ENCODE data around the gene ITPRIPL2.
A peak's percentile ranks its signal among the peaks of the same experiment; 100 is the strongest.

The ITPRIPL2 gene

DNA sequence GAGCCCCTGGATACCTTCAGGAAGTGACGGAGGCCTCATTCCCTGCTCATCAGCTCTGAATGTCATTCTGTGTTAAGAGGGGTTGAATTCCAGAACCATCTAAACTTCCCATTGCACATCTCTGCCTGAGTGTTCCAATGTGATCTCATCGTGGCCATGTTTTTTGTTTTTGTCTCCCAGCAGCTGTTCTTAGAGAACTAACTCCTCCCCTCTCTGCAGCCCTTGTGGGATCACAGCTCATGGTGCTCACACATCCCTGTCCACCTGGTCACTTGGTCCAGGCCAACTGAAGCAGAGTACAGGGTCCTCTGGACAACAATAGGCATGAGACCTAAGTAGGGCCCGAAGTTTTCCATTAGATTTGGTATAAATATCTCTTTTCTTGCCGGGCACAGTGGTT lies 48.3 kb downstream of the ITPRIPL2 start:
- Histone ChIP-seq H3K27ac (ENCODE audit: low read length) (no peak overlapping the region), H3K4me3 (ENCODE audit: low read length) (no peak overlapping the region), H3K27me3 (ENCODE audit: control insufficient read depth, insufficient read depth, low read length) (no peaks in the 10 kb centered on the region), H3K9ac (ENCODE audit: low read length) (no peak overlapping the region), H3K9me3 (ENCODE audit: control insufficient read depth, low read depth, low read length) (no peaks in the 10 kb centered on the region), H3K4me1 (ENCODE audit: control insufficient read depth, low read depth, low read length) (no peaks in the 10 kb centered on the region), H3K36me3 (ENCODE audit: control insufficient read depth, low read depth, low read length) (no peaks in the 10 kb centered on the region)

- Histone ChIP-seq H3K27me3 (ENCODE audit: control insufficient read depth, insufficient read depth, low read length) (no peaks in the 10 kb centered on the region), H3K27ac (ENCODE audit: low read length) (no peak overlapping the region), H3K36me3 (ENCODE audit: control insufficient read depth, low read depth, low read length) (no peaks in the 10 kb centered on the region), H3K9me3 (ENCODE audit: control insufficient read depth, low read depth, low read length) (no peaks in the 10 kb centered on the region), H3K4me1 (ENCODE audit: control insufficient read depth, low read depth, low read length) (no peaks in the 10 kb centered on the region), H3K4me3 (ENCODE audit: low read length) (no peak overlapping the region), H3K9ac (ENCODE audit: low read length) (no peak overlapping the region)
These were observed 49.5 kb downstream of the ITPRIPL2 start for GRCh38 chr16:19163215-19163614.

DNA sequence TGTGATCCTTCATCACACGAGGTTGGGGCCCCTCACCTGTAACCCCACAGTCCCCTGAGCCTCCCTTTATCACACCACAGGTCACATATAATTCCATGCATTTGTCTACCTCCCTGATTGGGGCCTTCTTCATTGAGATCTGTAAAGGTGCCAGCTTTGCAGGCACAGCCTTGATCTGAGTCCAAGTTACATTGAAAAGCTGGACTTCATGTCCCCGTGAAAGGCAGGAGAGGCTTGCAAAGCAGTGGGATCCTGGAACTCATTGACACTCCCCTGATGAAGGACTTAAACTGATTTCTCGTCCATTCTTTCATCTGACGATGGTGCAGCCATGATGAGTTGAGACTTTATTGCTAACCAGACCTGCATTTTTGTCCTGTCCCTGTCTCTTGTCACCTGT lies 50.5 kb downstream of the ITPRIPL2 start:
- H3K27me3 ChIP-seq (ENCODE audit: control insufficient read depth, insufficient read depth, low read length): peaks cover 10% of the 10 kb centered on the region
- H3K9me3 ChIP-seq (ENCODE audit: control insufficient read depth, low read depth, low read length): no peaks in the 10 kb centered on the region
- H3K4me3 ChIP-seq (ENCODE audit: low read length): no peak overlapping the region
- H3K9ac ChIP-seq (ENCODE audit: low read length): no peak overlapping the region
- no peak overlapping the region for H3K27ac ChIP-seq (ENCODE audit: low read length)
- no peaks in the 10 kb centered on the region for H3K36me3 ChIP-seq (ENCODE audit: control insufficient read depth, low read depth, low read length)
- H3K4me1 ChIP-seq (ENCODE audit: control insufficient read depth, low read depth, low read length): no peaks in the 10 kb centered on the region

DNA sequence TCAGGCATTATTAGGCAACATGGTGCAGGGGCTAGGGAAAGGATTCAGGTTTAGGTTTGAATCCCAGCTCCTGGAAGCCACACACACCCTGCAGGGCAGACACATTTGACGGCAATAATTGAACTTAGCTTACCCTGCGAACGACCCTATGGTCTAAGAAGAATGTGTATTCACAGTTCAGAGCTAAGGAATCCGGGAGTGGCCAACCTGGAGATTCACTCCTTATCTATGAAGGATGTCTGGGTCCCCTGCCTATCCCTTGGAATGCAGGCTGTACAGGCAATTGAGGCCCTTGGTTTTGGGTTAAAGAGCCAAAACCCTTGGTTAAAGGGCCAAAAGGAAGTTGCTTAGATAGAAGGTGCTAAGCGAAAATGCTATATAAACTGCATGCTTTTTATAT lies 51.3 kb downstream of the ITPRIPL2 start:
- H3K9me3 ChIP-seq (ENCODE audit: control insufficient read depth, low read depth, low read length): no peaks in the 10 kb centered on the region
- peaks cover 19% of the 10 kb centered on the region for H3K27me3 ChIP-seq (ENCODE audit: control insufficient read depth, insufficient read depth, low read length)
- no peaks in the 10 kb centered on the region for H3K4me1 ChIP-seq (ENCODE audit: control insufficient read depth, low read depth, low read length)
- no peaks in the 10 kb centered on the region for H3K36me3 ChIP-seq (ENCODE audit: control insufficient read depth, low read depth, low read length)
- H3K4me3 ChIP-seq (ENCODE audit: low read length): no peak overlapping the region
- H3K27ac ChIP-seq (ENCODE audit: low read length): no peak overlapping the region
- no peak overlapping the region for H3K9ac ChIP-seq (ENCODE audit: low read length)

DNA sequence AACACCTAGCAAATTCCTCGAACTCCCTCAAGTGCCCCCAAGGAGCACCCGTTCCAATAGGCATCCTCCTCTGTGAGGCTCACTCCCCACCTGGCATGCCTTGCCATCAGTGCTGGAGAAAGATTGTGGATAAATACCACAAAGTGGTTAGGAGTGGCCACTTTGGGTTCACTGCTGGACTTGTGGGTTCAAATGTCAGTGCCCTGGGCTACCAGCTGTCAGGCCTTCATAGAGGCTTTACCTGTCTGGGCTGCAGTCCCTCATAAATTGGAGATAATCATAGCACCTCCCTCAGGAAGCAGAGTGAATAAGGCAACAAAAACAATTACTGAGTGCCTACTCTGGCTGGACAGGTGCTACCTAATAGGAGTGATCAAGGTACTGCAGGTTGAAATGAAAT lies 52.7 kb downstream of the ITPRIPL2 start:
- no peak overlapping the region for H3K9ac ChIP-seq (ENCODE audit: low read length)
- no peak overlapping the region for H3K4me3 ChIP-seq (ENCODE audit: low read length)
- peaks cover 26% of the 10 kb centered on the region for H3K27me3 ChIP-seq (ENCODE audit: control insufficient read depth, insufficient read depth, low read length)
- H3K4me1 ChIP-seq (ENCODE audit: control insufficient read depth, low read depth, low read length): no peaks in the 10 kb centered on the region
- no peaks in the 10 kb centered on the region for H3K9me3 ChIP-seq (ENCODE audit: control insufficient read depth, low read depth, low read length)
- no peak overlapping the region for H3K27ac ChIP-seq (ENCODE audit: low read length)
- no peaks in the 10 kb centered on the region for H3K36me3 ChIP-seq (ENCODE audit: control insufficient read depth, low read depth, low read length)

DNA sequence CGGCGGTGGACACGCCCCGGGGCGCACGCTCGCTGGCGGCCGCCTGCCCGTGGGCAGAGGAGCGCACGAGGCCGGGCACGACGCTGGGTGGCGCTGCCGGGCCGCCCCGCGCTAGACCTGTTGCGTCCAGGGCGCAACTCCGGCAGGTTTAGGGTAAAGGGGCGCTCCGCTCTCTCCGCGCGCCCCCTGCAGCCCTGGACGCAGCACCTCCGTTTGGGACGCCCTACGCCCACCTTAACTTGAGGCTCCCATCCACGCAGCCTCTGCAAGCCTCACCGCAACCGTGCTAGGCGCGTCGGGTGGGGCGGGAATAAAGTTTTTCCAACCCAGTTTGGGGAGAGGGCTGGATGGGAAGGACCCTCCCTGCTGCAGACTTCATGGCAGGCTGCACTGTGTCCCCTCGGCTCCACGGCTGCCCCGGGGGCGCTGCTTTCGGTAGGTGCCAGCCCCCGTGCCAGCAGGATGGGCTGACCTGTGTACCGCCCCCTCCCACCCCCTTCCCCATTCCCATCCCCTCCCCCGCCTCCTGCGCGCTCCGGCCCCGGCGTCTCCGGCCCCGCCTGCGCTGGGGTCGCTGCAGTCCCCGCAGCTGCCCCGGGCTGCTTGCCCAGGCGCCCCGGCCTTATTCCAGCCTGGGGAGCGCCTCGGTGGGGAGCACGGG lies 54.1 kb downstream of the ITPRIPL2 start, which contains the start of gene SYT17:
SYT17 (plus strand) TSS at position 531 of the 661 bp plus-strand sequence. CDS start 407 bp downstream, outside the sequence.
- no peak within 1 kb of the TSS for H3K27ac ChIP-seq (ENCODE audit: low read length)
- no peaks in the 10 kb centered on the region for H3K36me3 ChIP-seq (ENCODE audit: control insufficient read depth, low read depth, low read length)
- peak within 1 kb of the TSS; percentile 63 for H3K4me3 ChIP-seq (ENCODE audit: low read length)
- no peak within 1 kb of the TSS for H3K9ac ChIP-seq (ENCODE audit: low read length)
- no peaks in the 10 kb centered on the region for H3K9me3 ChIP-seq (ENCODE audit: control insufficient read depth, low read depth, low read length)
- peaks cover 26% of the 10 kb centered on the region for H3K27me3 ChIP-seq (ENCODE audit: control insufficient read depth, insufficient read depth, low read length)
- H3K4me1 ChIP-seq (ENCODE audit: control insufficient read depth, low read depth, low read length): no peaks in the 10 kb centered on the region

- Histone ChIP-seq H3K9ac (ENCODE audit: low read length) (no peak overlapping the region), H3K27me3 (ENCODE audit: control insufficient read depth, insufficient read depth, low read length) (peaks cover 26% of the 10 kb centered on the region), H3K4me1 (ENCODE audit: control insufficient read depth, low read depth, low read length) (no peaks in the 10 kb centered on the region), H3K4me3 (ENCODE audit: low read length) (peak overlapping the region; percentile 63), H3K27ac (ENCODE audit: low read length) (no peak overlapping the region), H3K36me3 (ENCODE audit: control insufficient read depth, low read depth, low read length) (no peaks in the 10 kb centered on the region), H3K9me3 (ENCODE audit: control insufficient read depth, low read depth, low read length) (no peaks in the 10 kb centered on the region)
These were observed 54.8 kb downstream of the ITPRIPL2 start for GRCh38 chr16:19168371-19169081.

- Histone ChIP-seq H3K4me1 (ENCODE audit: control insufficient read depth, low read depth, low read length) (no peaks in the 10 kb centered on the region), H3K36me3 (ENCODE audit: control insufficient read depth, low read depth, low read length) (no peaks in the 10 kb centered on the region), H3K9me3 (ENCODE audit: control insufficient read depth, low read depth, low read length) (no peaks in the 10 kb centered on the region), H3K4me3 (ENCODE audit: low read length) (peak overlapping the region; percentile 63), H3K27me3 (ENCODE audit: control insufficient read depth, insufficient read depth, low read length) (peaks cover 26% of the 10 kb centered on the region), H3K27ac (ENCODE audit: low read length) (no peak overlapping the region), H3K9ac (ENCODE audit: low read length) (no peak overlapping the region)
These were observed 55.4 kb downstream of the ITPRIPL2 start for GRCh38 chr16:19169082-19169639.

- peaks cover 26% of the 10 kb centered on the region for H3K27me3 ChIP-seq (ENCODE audit: control insufficient read depth, insufficient read depth, low read length)
- no peak overlapping the region for H3K4me3 ChIP-seq (ENCODE audit: low read length)
- no peak overlapping the region for H3K27ac ChIP-seq (ENCODE audit: low read length)
- no peaks in the 10 kb centered on the region for H3K4me1 ChIP-seq (ENCODE audit: control insufficient read depth, low read depth, low read length)
- H3K9me3 ChIP-seq (ENCODE audit: control insufficient read depth, low read depth, low read length): no peaks in the 10 kb centered on the region
- no peak overlapping the region for H3K9ac ChIP-seq (ENCODE audit: low read length)
- H3K36me3 ChIP-seq (ENCODE audit: control insufficient read depth, low read depth, low read length): no peaks in the 10 kb centered on the region
These were observed 56.4 kb downstream of the ITPRIPL2 start for GRCh38 chr16:19170043-19170655.
